ENCODE data around the gene USP34. TPM values are rescaled to one million over a fixed set of nuclear protein-coding genes. Genes with fewer than 3 reads are reported as not detected.

The USP34 gene
- total and polyA plus RNA-seq, 4 donors = 13.4 to 82.7 (median 51.1) TPM

GRCh38 chr2:61435291-61435690 is 35.6 kb downstream of the USP34 start:
- no peak for TF ChIP-seq YY1 (IDR thresholded peaks at IDR 0.05)
- TF ChIP-seq JUND (IDR thresholded peaks at IDR 0.05) = no peak
- H3K4me3 ChIP-seq (ENCODE audit: low read depth in 1 of 3, low read length in 3 of 3) = no peak overlapping the region
- H3K9ac ChIP-seq (ENCODE audit: low read depth in 1 of 2, low read length in 2 of 2) = no peak overlapping the region
- DNase-seq (ENCODE audit: low spot score) = no peak
- no peaks in the 10 kb centered on the region for H3K36me3 ChIP-seq (ENCODE audit: control insufficient read depth in 4 of 4, insufficient read depth in 3 of 4, low read depth in 1 of 4, low read length in 3 of 4)
- no peaks in the 10 kb centered on the region for H3K27me3 ChIP-seq (ENCODE audit: control insufficient read depth in 4 of 4, insufficient read depth in 4 of 4, low read length in 3 of 4)
- no peaks in the 10 kb centered on the region for H3K9me3 ChIP-seq (ENCODE audit: control insufficient read depth in 4 of 4, low read length in 3 of 4)
- H3K4me1 ChIP-seq (ENCODE audit: control insufficient read depth in 4 of 4, insufficient read depth in 4 of 4, low read length in 3 of 4) = peaks cover 11 to 41% (median 22%) of the 10 kb centered on the region in 4 donors
- WGBS = 89% methylated on average over 1 of the region's 1 CpG
- H3K27ac ChIP-seq (ENCODE audit: low read depth in 1 of 2, low read length in 2 of 2) = no peak overlapping the region

DNA sequence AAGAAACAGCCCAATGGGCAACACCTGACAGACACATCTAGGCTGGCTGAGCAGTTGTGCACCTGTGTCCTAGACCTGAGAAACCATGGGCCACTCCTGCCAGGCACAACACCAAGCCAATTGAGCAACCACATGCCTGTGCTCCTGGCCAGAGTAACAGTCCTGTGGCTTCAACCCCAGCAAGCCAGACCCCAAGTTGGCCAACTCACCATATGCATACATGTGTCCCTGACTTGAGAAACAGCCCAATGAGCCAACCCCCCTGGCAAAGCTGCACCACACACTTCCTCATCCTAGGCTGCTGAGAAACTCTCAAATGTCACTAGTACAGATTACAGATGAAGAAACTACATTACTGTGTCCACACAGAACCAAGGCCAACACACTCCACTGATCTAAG is 36.6 kb downstream of the USP34 start:
- H3K27ac ChIP-seq (ENCODE audit: low read depth in 1 of 2, low read length in 2 of 2) = no peak overlapping the region
- no peaks in the 10 kb centered on the region for H3K9me3 ChIP-seq (ENCODE audit: control insufficient read depth in 4 of 4, low read length in 3 of 4)
- TF ChIP-seq JUND (IDR thresholded peaks at IDR 0.05) = no peak
- no peak for TF ChIP-seq FOXA1 (IDR thresholded peaks at IDR 0.05)
- no peak for TF ChIP-seq RXRA (IDR thresholded peaks at IDR 0.05)
- no peaks in the 10 kb centered on the region for H3K27me3 ChIP-seq (ENCODE audit: control insufficient read depth in 4 of 4, insufficient read depth in 4 of 4, low read length in 3 of 4)
- H3K36me3 ChIP-seq (ENCODE audit: control insufficient read depth in 4 of 4, insufficient read depth in 3 of 4, low read depth in 1 of 4, low read length in 3 of 4) = no peaks in the 10 kb centered on the region
- H3K4me1 ChIP-seq (ENCODE audit: control insufficient read depth in 4 of 4, insufficient read depth in 4 of 4, low read length in 3 of 4) = peaks cover 4 to 31% (median 16%) of the 10 kb centered on the region in 4 donors
- H3K4me3 ChIP-seq (ENCODE audit: low read depth in 1 of 3, low read length in 3 of 3) = no peak overlapping the region
- no peak for DNase-seq (ENCODE audit: low spot score)
- H3K9ac ChIP-seq (ENCODE audit: low read depth in 1 of 2, low read length in 2 of 2) = no peak overlapping the region

- peaks cover 3 to 26% (median 11%) of the 10 kb centered on the region in 4 donors for H3K4me1 ChIP-seq (ENCODE audit: control insufficient read depth in 4 of 4, insufficient read depth in 4 of 4, low read length in 3 of 4)
- H3K9me3 ChIP-seq (ENCODE audit: control insufficient read depth in 4 of 4, low read length in 3 of 4) = no peaks in the 10 kb centered on the region
- no peak overlapping the region for H3K27ac ChIP-seq (ENCODE audit: low read depth in 1 of 2, low read length in 2 of 2)
- WGBS = 96% methylated on average over 1 of the region's 1 CpG
- no peak overlapping the region for H3K4me3 ChIP-seq (ENCODE audit: low read depth in 1 of 3, low read length in 3 of 3)
- H3K9ac ChIP-seq (ENCODE audit: low read depth in 1 of 2, low read length in 2 of 2) = no peak overlapping the region
- no peaks in the 10 kb centered on the region for H3K27me3 ChIP-seq (ENCODE audit: control insufficient read depth in 4 of 4, insufficient read depth in 4 of 4, low read length in 3 of 4)
- no peak for DNase-seq (ENCODE audit: low spot score)
- H3K36me3 ChIP-seq (ENCODE audit: control insufficient read depth in 4 of 4, insufficient read depth in 3 of 4, low read depth in 1 of 4, low read length in 3 of 4) = no peaks in the 10 kb centered on the region
- no peak for TF ChIP-seq HNF4G (IDR thresholded peaks at IDR 0.05)
- no peak for TF ChIP-seq HNF4A (conservative IDR thresholded peaks at IDR 0.05)
- TF ChIP-seq, protein P1, sequence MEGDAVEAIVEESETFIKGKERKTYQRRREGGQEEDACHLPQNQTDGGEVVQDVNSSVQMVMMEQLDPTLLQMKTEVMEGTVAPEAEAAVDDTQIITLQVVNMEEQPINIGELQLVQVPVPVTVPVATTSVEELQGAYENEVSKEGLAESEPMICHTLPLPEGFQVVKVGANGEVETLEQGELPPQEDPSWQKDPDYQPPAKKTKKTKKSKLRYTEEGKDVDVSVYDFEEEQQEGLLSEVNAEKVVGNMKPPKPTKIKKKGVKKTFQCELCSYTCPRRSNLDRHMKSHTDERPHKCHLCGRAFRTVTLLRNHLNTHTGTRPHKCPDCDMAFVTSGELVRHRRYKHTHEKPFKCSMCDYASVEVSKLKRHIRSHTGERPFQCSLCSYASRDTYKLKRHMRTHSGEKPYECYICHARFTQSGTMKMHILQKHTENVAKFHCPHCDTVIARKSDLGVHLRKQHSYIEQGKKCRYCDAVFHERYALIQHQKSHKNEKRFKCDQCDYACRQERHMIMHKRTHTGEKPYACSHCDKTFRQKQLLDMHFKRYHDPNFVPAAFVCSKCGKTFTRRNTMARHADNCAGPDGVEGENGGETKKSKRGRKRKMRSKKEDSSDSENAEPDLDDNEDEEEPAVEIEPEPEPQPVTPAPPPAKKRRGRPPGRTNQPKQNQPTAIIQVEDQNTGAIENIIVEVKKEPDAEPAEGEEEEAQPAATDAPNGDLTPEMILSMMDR (IDR thresholded peaks at IDR 0.05; ENCODE audit: low read depth, low read length, missing input control) = no peak
- TF ChIP-seq, protein P2, sequence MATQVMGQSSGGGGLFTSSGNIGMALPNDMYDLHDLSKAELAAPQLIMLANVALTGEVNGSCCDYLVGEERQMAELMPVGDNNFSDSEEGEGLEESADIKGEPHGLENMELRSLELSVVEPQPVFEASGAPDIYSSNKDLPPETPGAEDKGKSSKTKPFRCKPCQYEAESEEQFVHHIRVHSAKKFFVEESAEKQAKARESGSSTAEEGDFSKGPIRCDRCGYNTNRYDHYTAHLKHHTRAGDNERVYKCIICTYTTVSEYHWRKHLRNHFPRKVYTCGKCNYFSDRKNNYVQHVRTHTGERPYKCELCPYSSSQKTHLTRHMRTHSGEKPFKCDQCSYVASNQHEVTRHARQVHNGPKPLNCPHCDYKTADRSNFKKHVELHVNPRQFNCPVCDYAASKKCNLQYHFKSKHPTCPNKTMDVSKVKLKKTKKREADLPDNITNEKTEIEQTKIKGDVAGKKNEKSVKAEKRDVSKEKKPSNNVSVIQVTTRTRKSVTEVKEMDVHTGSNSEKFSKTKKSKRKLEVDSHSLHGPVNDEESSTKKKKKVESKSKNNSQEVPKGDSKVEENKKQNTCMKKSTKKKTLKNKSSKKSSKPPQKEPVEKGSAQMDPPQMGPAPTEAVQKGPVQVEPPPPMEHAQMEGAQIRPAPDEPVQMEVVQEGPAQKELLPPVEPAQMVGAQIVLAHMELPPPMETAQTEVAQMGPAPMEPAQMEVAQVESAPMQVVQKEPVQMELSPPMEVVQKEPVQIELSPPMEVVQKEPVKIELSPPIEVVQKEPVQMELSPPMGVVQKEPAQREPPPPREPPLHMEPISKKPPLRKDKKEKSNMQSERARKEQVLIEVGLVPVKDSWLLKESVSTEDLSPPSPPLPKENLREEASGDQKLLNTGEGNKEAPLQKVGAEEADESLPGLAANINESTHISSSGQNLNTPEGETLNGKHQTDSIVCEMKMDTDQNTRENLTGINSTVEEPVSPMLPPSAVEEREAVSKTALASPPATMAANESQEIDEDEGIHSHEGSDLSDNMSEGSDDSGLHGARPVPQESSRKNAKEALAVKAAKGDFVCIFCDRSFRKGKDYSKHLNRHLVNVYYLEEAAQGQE (IDR thresholded peaks at IDR 0.05) = no peak
- TF ChIP-seq YY1 (IDR thresholded peaks at IDR 0.05) = no peak
- no peak for TF ChIP-seq RAD21 (IDR thresholded peaks at IDR 0.05)
- no peak for TF ChIP-seq NR2F2 (IDR thresholded peaks at IDR 0.05)
- no peak for TF ChIP-seq RXRA (IDR thresholded peaks at IDR 0.05)
- TF ChIP-seq TAF1 (conservative IDR thresholded peaks at IDR 0.05) = no peak
- TF ChIP-seq, protein P3, sequence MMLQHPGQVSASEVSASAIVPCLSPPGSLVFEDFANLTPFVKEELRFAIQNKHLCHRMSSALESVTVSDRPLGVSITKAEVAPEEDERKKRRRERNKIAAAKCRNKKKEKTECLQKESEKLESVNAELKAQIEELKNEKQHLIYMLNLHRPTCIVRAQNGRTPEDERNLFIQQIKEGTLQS (IDR thresholded peaks at IDR 0.05) = no peak
- TF ChIP-seq SP1 (IDR thresholded peaks at IDR 0.05) = no peak
- no peak for TF ChIP-seq EGR1 (IDR thresholded peaks at IDR 0.05; ENCODE audit: low read depth in 2 of 2)
- TF ChIP-seq, protein P4, sequence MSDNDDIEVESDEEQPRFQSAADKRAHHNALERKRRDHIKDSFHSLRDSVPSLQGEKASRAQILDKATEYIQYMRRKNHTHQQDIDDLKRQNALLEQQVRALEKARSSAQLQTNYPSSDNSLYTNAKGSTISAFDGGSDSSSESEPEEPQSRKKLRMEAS (IDR thresholded peaks at IDR 0.05) = no peak
- TF ChIP-seq FOXA1 (IDR thresholded peaks at IDR 0.05) = no peak
- TF ChIP-seq ZBTB33 (IDR thresholded peaks at IDR 0.05) = no peak
- no peak for TF ChIP-seq GABPA (IDR thresholded peaks at IDR 0.05 in 1 of 2, conservative IDR thresholded peaks at IDR 0.05 in 1 of 2)
- TF ChIP-seq FOXA2 (IDR thresholded peaks at IDR 0.05) = no peak
- TF ChIP-seq JUND (IDR thresholded peaks at IDR 0.05) = no peak
Measured at GRCh38 chr2:61433606-61434005, 37.3 kb downstream of the USP34 start.

Measured in liver (tissue), 9 donors.